HG03103 (cell line): Measurements from ENCODE around the gene ELMO1.

Experiments
- ATAC-seq: cut with Tn5 transposase; IDR thresholded peaks from one replicate; pipeline ENCODE4 v1.9.1; 2021; ENCODE audit warnings: low read depth; ENCODE audit not compliant: unreplicated experiment

Gene ELMO1

GRCh38 chr7:37320140-37320847, 128.4 kb downstream of the ELMO1 start:
- no peak for ATAC-seq

- no peak for ATAC-seq
Measured at GRCh38 chr7:37318541-37318940, 130.1 kb downstream of the ELMO1 start.

GRCh38 chr7:37315772-37316715, 132.6 kb downstream of the ELMO1 start:
- ATAC-seq = no peak

- no peak for ATAC-seq
Measured at GRCh38 chr7:37312608-37313007, 136.1 kb downstream of the ELMO1 start.

- no peak for ATAC-seq
Measured at GRCh38 chr7:37311355-37311754, 137.3 kb downstream of the ELMO1 start.

GRCh38 chr7:37310327-37311080, 138.2 kb downstream of the ELMO1 start:
- no peak for ATAC-seq

- no peak for ATAC-seq
Measured at GRCh38 chr7:37309493-37309892, 139.2 kb downstream of the ELMO1 start.

- ATAC-seq = no peak
Measured at GRCh38 chr7:37304921-37305320, 143.7 kb downstream of the ELMO1 start.

GRCh38 chr7:37297546-37297945, 151.1 kb downstream of the ELMO1 start:
- ATAC-seq = no peak

- ATAC-seq = no peak
Measured at GRCh38 chr7:37295401-37295800, 153.3 kb downstream of the ELMO1 start.

GRCh38 chr7:37290731-37291130, 157.9 kb downstream of the ELMO1 start:
- ATAC-seq = no peak

- no peak for ATAC-seq
Measured at GRCh38 chr7:37289781-37290180, 158.9 kb downstream of the ELMO1 start.

- no peak for ATAC-seq
Measured at GRCh38 chr7:37289367-37289766, 159.3 kb downstream of the ELMO1 start.

- no peak for ATAC-seq
Measured at GRCh38 chr7:37287131-37287855, 161.4 kb downstream of the ELMO1 start.

GRCh38 chr7:37286454-37286832, 162.2 kb downstream of the ELMO1 start:
- no peak for ATAC-seq

- ATAC-seq = no peak
Measured at GRCh38 chr7:37285706-37286453, 162.8 kb downstream of the ELMO1 start.

GRCh38 chr7:37284805-37285231, 163.8 kb downstream of the ELMO1 start:
- ATAC-seq = no peak

GRCh38 chr7:37284285-37284684, 164.4 kb downstream of the ELMO1 start:
- no peak for ATAC-seq

GRCh38 chr7:37283716-37284115, 164.9 kb downstream of the ELMO1 start:
- no peak for ATAC-seq

- ATAC-seq = no peak
Measured at GRCh38 chr7:37282927-37283326, 165.7 kb downstream of the ELMO1 start.
